Caco-2 (cell line): ENCODE results near the gene CAPZB. TPM values are rescaled to one million over a fixed set of nuclear protein-coding genes. Genes with fewer than 3 reads are reported as not detected.

Source experiments
- BruUV-seq: library from RNA; stranded (reverse); fragments of 400-500 nt; replicated peaks from 2 replicates; lab custom pipeline; 2021; lab: Mats Ljungman, UMichigan
- CTCF ChIA-PET: fragments of 300-600 bp; sonication (Branson Sonifier 250); formaldehyde crosslinking; loops from one replicate; lab custom pipeline; 2022; ENCODE audit warnings: antibody characterized with exemption; lab: Charles Lee
- POLR2A ChIA-PET: fragments of 300-600 bp; sonication (Branson Sonifier 250); formaldehyde crosslinking; loops from one replicate; lab custom pipeline; 2022; ENCODE audit warnings: antibody characterized with exemption; lab: Charles Lee
- DNase-seq, 2 experiments: peaks; one replicate each; pipeline versions ENCODE4 v3.0.0 to v3.0.0-alpha.2; 2020 to 2022
- H3K27me3 ChIP-seq: replicated peaks from 2 replicates; pipeline ENCODE4 v1.6.0; 2011; ENCODE audit warnings: low read length; ENCODE audit not compliant: control insufficient read depth, insufficient read depth
- H3K36me3 ChIP-seq: 2 replicates; pipeline ENCODE4 v1.5.1; 2011; ENCODE audit warnings: low read length; ENCODE audit not compliant: control insufficient read depth, insufficient read depth
- H3K4me1 ChIP-seq: fragments of 250-450 bp; sonication (Bioruptor Pico); 2 replicates; pipeline ENCODE4 v1.5.1; 2020; ENCODE audit warnings: mild to moderate bottlenecking
- H3K4me3 ChIP-seq: 2 replicates; pipeline ENCODE4 v1.5.1; 2011; ENCODE audit warnings: low read depth, mild to moderate bottlenecking, control low read depth, low read length
- H3K9me3 ChIP-seq: fragments of 250-450 bp; sonication (Bioruptor Pico); 2 replicates; pipeline ENCODE4 v1.5.1; 2020; ENCODE audit warnings: mild to moderate bottlenecking, moderate library complexity
- H3K27ac Mint-ChIP-seq: one replicate; pipeline ENCODE4 v1.8.0; 2022; ENCODE audit warnings: mixed read lengths; ENCODE audit not compliant: unreplicated experiment
- H3K27me3 Mint-ChIP-seq: one replicate; pipeline ENCODE4 v1.8.0; 2022; ENCODE audit warnings: mixed read lengths; ENCODE audit not compliant: insufficient read depth, unreplicated experiment
- H3K36me3 Mint-ChIP-seq: one replicate; pipeline ENCODE4 v1.8.0; 2022; ENCODE audit warnings: mild to moderate bottlenecking, mixed read lengths; ENCODE audit not compliant: insufficient read depth, unreplicated experiment
- H3K4me1 Mint-ChIP-seq: one replicate; pipeline ENCODE4 v1.8.0; 2022; ENCODE audit warnings: low read depth, mixed read lengths; ENCODE audit not compliant: unreplicated experiment
- H3K4me3 Mint-ChIP-seq: one replicate; pipeline ENCODE4 v1.8.0; 2022; ENCODE audit warnings: mild to moderate bottlenecking, moderate library complexity, mixed read lengths; ENCODE audit not compliant: unreplicated experiment
- H3K9me3 Mint-ChIP-seq: one replicate; pipeline ENCODE4 v1.8.0; 2022; ENCODE audit warnings: mixed read lengths; ENCODE audit not compliant: unreplicated experiment
- intact Hi-C: fragments of 100-400 bp; cut with micrococcal nuclease; formaldehyde crosslinking; loops from one replicate; pipeline ENCODE4 v1.10.0; 2022; ENCODE audit not compliant: unreplicated experiment
- total RNA-seq: library from RNA; stranded (reverse); gene quantifications from 2 replicates; pipeline ENCODE4 v1.2.3, GENCODE V29; 2022
- TF ChIP-seq, protein P1 (sequence below), 2 experiments: fragments of 200-600 bp in 1 of 2; IDR thresholded peaks; 1 replicate in 1 of 2; 2 replicates in 1 of 2; pipeline versions ENCODE4 v1.5.1 to v1.8.0; 2011 to 2022; ENCODE audit warnings: antibody characterized with exemption in 1 of 2, control low read depth in 1 of 2, inconsistent platforms in 1 of 2, low read depth in 1 of 2, low read length in 1 of 2, mild to moderate bottlenecking in 1 of 2, moderate library complexity in 1 of 2; ENCODE audit not compliant: insufficient read depth in 1 of 2, severe bottlenecking in 1 of 2, unreplicated experiment in 1 of 2

The CAPZB gene
- total RNA-seq, 1 experiment from 2014 or later: 205 TPM

DNA sequence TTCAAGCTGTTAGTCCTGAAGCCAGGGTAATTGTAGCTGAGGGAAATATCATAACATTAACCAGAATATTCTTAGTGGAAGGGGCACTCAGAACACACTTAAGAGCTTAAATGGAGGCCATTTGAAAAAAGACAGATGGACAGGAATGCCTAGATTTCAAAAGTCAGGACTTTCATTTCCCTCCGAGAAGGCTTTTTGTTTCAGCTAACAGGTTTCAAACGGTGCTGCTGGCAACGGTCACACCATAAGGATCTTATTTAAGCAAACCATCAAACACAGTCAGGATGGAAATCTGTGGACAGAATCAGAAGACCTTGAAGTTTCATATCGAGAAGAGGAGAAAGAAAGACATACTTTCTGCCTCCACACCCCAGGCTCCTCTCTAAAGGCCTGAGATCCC lies 103.1 kb downstream of the CAPZB start:
- POLR2A ChIA-PET: no interaction called here
- intact Hi-C loops: no loop called here
- Mint-ChIP-seq H3K9me3 (no peaks in the 10 kb centered on the region), H3K36me3 (peaks cover 58% of the 10 kb centered on the region), H3K27ac (no peak overlapping the region), H3K27me3 (no peaks in the 10 kb centered on the region), H3K4me3 (no peak overlapping the region), H3K4me1 (peaks cover 26% of the 10 kb centered on the region)
- no peak overlapping the region for H3K4me3 ChIP-seq
- H3K36me3 ChIP-seq: no peaks in the 10 kb centered on the region; the same call in 1 of the 2 replicates
- H3K9me3 ChIP-seq: no peaks in the 10 kb centered on the region
- no peak for DNase-seq
- CTCF ChIA-PET: no interaction called here
- H3K27me3 ChIP-seq: no peaks in the 10 kb centered on the region
- peaks cover 30% of the 10 kb centered on the region for H3K4me1 ChIP-seq
- TF ChIP-seq, protein P1, sequence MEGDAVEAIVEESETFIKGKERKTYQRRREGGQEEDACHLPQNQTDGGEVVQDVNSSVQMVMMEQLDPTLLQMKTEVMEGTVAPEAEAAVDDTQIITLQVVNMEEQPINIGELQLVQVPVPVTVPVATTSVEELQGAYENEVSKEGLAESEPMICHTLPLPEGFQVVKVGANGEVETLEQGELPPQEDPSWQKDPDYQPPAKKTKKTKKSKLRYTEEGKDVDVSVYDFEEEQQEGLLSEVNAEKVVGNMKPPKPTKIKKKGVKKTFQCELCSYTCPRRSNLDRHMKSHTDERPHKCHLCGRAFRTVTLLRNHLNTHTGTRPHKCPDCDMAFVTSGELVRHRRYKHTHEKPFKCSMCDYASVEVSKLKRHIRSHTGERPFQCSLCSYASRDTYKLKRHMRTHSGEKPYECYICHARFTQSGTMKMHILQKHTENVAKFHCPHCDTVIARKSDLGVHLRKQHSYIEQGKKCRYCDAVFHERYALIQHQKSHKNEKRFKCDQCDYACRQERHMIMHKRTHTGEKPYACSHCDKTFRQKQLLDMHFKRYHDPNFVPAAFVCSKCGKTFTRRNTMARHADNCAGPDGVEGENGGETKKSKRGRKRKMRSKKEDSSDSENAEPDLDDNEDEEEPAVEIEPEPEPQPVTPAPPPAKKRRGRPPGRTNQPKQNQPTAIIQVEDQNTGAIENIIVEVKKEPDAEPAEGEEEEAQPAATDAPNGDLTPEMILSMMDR (IDR thresholded peaks at IDR 0.05; ENCODE audit: insufficient read depth in 1 of 2, low read depth in 1 of 2, low read length in 1 of 2, severe bottlenecking in 1 of 2, unreplicated experiment in 1 of 2): no peak
- no TSS peak for BruUV-seq

DNA sequence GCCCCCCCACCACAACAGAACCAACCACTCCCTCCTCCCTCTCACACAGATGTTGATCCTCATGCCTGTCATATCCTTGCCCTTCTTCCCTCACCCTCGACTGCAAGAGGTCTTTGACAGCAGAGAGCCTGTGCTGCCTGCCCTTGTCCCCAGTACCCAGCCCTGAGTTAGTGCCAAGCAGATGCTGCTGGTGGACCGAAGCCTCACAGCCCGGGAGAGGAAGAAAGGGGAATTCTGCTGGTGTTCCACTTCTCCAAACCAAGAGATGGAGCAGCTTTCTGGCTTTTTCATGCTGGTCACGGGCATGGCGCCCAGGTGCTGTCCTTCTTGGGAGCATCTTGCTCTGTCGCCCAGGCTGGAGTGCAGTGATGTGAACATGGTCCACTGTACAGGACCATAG lies 104.1 kb downstream of the CAPZB start:
- H3K9me3 Mint-ChIP-seq: no peaks in the 10 kb centered on the region
- TF ChIP-seq, protein P1 (IDR thresholded peaks at IDR 0.05; ENCODE audit: insufficient read depth in 1 of 2, low read depth in 1 of 2, low read length in 1 of 2, severe bottlenecking in 1 of 2, unreplicated experiment in 1 of 2): no peak
- POLR2A ChIA-PET: no interaction called here

DNA sequence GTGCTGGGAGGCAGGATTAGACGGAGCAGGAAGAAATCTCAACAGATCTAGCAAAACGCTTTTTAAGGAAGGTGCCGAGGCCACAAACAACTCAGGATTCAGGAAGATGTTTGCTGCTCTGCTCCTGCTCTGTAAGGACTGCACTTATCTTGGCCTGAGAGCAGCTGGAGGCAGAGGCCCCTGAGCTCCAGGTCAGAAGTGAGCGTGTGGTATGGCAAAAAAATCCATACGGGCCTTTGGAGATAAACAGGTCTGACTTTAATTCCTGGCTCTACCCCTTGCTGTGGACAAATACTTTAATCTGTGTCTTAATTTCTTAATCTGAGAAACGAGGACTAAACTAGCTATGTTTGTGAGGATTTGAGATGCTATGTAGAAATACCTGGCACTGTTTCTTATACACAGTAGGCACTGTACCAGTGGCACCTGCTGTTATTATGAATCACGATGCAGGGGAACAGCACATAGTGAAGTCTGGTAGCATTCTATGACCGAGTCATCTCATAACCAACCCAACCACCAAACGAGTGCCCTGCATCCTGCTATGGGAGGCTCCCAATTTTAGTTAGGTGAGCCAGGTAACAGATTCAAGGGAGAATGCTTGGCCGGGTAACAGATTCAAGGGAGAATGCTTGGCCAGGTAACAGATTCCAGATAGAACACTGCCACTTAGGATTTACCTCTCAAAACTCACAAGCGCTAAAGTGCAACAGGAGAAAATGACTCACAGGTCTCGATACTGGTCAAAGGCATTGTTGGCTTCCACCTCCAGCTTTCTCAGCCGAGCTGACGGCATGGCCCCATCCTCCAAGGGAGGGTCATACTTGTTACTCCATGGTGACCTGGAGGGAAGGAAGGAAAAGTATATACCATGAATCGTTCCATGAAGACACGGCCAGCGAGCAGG lies 107.3 kb downstream of the CAPZB start:
- H3K36me3 Mint-ChIP-seq: peaks cover 50% of the 10 kb centered on the region
- Histone ChIP-seq H3K9me3 (no peaks in the 10 kb centered on the region), H3K27me3 (no peaks in the 10 kb centered on the region), H3K4me3 (no peak overlapping the region), H3K36me3 (no peaks in the 10 kb centered on the region; the same call in 1 of the 2 replicates), H3K4me1 (no peaks in the 10 kb centered on the region)
- intact Hi-C loops: no loop called here
- no peak for DNase-seq
- H3K9me3 Mint-ChIP-seq: no peaks in the 10 kb centered on the region
- no peak overlapping the region for H3K4me3 Mint-ChIP-seq
- BruUV-seq: no TSS peak
- ChIA-PET POLR2A (no interaction called here), CTCF (no interaction called here)
- no peak overlapping the region for H3K27ac Mint-ChIP-seq
- no peaks in the 10 kb centered on the region for H3K27me3 Mint-ChIP-seq
- H3K4me1 Mint-ChIP-seq: no peaks in the 10 kb centered on the region
- TF ChIP-seq, protein P1 (IDR thresholded peaks at IDR 0.05; ENCODE audit: insufficient read depth in 1 of 2, low read depth in 1 of 2, low read length in 1 of 2, severe bottlenecking in 1 of 2, unreplicated experiment in 1 of 2): no peak

More for the DNA sequence above, 104.1 kb downstream of the CAPZB start:
- Mint-ChIP-seq H3K27me3 (no peaks in the 10 kb centered on the region), H3K4me1 (peaks cover 26% of the 10 kb centered on the region), H3K36me3 (peaks cover 61% of the 10 kb centered on the region), H3K4me3 (no peak overlapping the region), H3K27ac (no peak overlapping the region)
- H3K27me3 ChIP-seq: no peaks in the 10 kb centered on the region
- H3K4me1 ChIP-seq: peaks cover 22% of the 10 kb centered on the region
- BruUV-seq: no TSS peak
- no peaks in the 10 kb centered on the region for H3K9me3 ChIP-seq
- no peak for DNase-seq
- no peaks in the 10 kb centered on the region; the same call in 1 of the 2 replicates for H3K36me3 ChIP-seq
- CTCF ChIA-PET: no interaction called here
- intact Hi-C loops: no loop called here
- H3K4me3 ChIP-seq: no peak overlapping the region
